H1 (cell line): ENCODE data around the gene SFT2D1. TPM values are rescaled to one million over a fixed set of nuclear protein-coding genes. Genes with fewer than 3 reads are reported as not detected.

Experiments used
- GTF2F1 ChIP-seq: IDR thresholded peaks from 2 replicates; pipeline ENCODE4 v1.6.1; 2012; ENCODE audit warnings: low read depth, low read length, improper control_type of control experiment, borderline replicate concordance
- SP4 ChIP-seq: IDR thresholded peaks from 2 replicates; pipeline ENCODE4 v1.6.1; 2012; ENCODE audit warnings: low read length, inconsistent platforms
- polyA plus RNA-seq, 7 experiments: library from polyadenylated mRNA; depleted of rRNA in 3 of 7; stranded (reverse) in 5 of 7; unstranded in 2 of 7; fragments of >200 nt in 5 of 7; fragments of 200-250 nt in 2 of 7; gene quantifications; 1 replicate in 5 of 7; 2 replicates in 1 of 7; 4 replicates in 1 of 7; pipeline versions ENCODE4 v1.2.1 to v1.2.3, GENCODE V29; 2011 to 2013; ENCODE audit warnings: missing spikeins in 2 of 7, mixed read lengths in 2 of 7
- total RNA-seq: library from RNA; stranded (reverse); fragmentation: NEBNext Ultra II Directional; extraction: Animal tissue kit (Norgen Biotek cat#: 25700); gene quantifications from 2 replicates; pipeline ENCODE4 v1.2.1, GENCODE V29; 2021
- TF ChIP-seq, protein P1 (sequence below): fragments of 300-600 bp; sonication (generic); IDR thresholded peaks from 2 replicates; pipeline ENCODE4 v1.7.1; 2012; ENCODE audit warnings: low read length, moderate library complexity, mild to moderate bottlenecking, inconsistent platforms; ENCODE audit not compliant: insufficient replicate concordance

The SFT2D1 gene
- total and polyA plus RNA-seq, 2 of the 8 experiments (the other 6 are each of a cell fraction or from before 2014, with no cell fraction given) = 52.3 to 76.1 TPM

DNA sequence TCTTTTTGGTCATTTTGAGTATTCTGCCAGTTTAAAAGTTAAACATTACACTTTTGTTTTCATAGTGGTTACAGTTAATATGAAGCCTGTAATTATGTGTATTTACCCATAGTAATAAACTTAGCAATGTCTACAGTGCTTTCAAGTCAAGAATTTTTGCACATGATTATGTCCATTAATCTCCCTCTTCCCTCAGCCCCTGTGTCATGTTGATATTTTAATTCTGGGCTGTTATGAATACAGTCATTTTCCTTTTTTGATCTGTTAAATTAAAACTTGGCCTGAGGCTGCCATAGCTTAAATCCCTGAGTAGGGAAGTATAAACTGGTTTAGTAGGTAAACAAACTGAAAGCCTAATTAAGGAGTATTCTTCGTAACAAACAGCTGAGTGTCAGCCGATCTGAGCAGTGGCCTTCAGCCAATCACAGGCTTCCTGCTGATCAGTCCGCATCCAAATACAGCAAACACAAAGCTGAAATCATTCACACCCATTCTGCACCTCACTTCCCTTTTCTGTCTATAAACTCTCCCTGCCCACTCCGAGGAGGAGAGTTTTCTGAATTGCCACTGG lies 9.5 kb upstream of the SFT2D1 start (continued):
- TF ChIP-seq, protein P1, sequence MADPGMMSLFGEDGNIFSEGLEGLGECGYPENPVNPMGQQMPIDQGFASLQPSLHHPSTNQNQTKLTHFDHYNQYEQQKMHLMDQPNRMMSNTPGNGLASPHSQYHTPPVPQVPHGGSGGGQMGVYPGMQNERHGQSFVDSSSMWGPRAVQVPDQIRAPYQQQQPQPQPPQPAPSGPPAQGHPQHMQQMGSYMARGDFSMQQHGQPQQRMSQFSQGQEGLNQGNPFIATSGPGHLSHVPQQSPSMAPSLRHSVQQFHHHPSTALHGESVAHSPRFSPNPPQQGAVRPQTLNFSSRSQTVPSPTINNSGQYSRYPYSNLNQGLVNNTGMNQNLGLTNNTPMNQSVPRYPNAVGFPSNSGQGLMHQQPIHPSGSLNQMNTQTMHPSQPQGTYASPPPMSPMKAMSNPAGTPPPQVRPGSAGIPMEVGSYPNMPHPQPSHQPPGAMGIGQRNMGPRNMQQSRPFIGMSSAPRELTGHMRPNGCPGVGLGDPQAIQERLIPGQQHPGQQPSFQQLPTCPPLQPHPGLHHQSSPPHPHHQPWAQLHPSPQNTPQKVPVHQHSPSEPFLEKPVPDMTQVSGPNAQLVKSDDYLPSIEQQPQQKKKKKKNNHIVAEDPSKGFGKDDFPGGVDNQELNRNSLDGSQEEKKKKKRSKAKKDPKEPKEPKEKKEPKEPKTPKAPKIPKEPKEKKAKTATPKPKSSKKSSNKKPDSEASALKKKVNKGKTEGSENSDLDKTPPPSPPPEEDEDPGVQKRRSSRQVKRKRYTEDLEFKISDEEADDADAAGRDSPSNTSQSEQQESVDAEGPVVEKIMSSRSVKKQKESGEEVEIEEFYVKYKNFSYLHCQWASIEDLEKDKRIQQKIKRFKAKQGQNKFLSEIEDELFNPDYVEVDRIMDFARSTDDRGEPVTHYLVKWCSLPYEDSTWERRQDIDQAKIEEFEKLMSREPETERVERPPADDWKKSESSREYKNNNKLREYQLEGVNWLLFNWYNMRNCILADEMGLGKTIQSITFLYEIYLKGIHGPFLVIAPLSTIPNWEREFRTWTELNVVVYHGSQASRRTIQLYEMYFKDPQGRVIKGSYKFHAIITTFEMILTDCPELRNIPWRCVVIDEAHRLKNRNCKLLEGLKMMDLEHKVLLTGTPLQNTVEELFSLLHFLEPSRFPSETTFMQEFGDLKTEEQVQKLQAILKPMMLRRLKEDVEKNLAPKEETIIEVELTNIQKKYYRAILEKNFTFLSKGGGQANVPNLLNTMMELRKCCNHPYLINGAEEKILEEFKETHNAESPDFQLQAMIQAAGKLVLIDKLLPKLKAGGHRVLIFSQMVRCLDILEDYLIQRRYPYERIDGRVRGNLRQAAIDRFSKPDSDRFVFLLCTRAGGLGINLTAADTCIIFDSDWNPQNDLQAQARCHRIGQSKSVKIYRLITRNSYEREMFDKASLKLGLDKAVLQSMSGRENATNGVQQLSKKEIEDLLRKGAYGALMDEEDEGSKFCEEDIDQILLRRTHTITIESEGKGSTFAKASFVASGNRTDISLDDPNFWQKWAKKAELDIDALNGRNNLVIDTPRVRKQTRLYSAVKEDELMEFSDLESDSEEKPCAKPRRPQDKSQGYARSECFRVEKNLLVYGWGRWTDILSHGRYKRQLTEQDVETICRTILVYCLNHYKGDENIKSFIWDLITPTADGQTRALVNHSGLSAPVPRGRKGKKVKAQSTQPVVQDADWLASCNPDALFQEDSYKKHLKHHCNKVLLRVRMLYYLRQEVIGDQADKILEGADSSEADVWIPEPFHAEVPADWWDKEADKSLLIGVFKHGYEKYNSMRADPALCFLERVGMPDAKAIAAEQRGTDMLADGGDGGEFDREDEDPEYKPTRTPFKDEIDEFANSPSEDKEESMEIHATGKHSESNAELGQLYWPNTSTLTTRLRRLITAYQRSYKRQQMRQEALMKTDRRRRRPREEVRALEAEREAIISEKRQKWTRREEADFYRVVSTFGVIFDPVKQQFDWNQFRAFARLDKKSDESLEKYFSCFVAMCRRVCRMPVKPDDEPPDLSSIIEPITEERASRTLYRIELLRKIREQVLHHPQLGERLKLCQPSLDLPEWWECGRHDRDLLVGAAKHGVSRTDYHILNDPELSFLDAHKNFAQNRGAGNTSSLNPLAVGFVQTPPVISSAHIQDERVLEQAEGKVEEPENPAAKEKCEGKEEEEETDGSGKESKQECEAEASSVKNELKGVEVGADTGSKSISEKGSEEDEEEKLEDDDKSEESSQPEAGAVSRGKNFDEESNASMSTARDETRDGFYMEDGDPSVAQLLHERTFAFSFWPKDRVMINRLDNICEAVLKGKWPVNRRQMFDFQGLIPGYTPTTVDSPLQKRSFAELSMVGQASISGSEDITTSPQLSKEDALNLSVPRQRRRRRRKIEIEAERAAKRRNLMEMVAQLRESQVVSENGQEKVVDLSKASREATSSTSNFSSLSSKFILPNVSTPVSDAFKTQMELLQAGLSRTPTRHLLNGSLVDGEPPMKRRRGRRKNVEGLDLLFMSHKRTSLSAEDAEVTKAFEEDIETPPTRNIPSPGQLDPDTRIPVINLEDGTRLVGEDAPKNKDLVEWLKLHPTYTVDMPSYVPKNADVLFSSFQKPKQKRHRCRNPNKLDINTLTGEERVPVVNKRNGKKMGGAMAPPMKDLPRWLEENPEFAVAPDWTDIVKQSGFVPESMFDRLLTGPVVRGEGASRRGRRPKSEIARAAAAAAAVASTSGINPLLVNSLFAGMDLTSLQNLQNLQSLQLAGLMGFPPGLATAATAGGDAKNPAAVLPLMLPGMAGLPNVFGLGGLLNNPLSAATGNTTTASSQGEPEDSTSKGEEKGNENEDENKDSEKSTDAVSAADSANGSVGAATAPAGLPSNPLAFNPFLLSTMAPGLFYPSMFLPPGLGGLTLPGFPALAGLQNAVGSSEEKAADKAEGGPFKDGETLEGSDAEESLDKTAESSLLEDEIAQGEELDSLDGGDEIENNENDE = no peak
- TF ChIP-seq GTF2F1 (no peak), SP4 (no peak)
